NCI-H2196 (cell line): Measurements from ENCODE around the gene BIN1.

Source experiments
- DNase-seq: peaks from one replicate; lab custom pipeline; 2025; ENCODE audit not compliant: unreplicated experiment; lab: John Stamatoyannopoulos, UW

The BIN1 gene

GRCh38 chr2:127076924-127077323 is 30.0 kb downstream of the BIN1 start:
- no peak for DNase-seq

- no peak for DNase-seq
Measured at GRCh38 chr2:127076290-127076689, 30.7 kb downstream of the BIN1 start.

GRCh38 chr2:127075821-127076220 is 31.1 kb downstream of the BIN1 start:
- no peak for DNase-seq

- no peak for DNase-seq
Measured at GRCh38 chr2:127074936-127075335, 32.0 kb downstream of the BIN1 start.

GRCh38 chr2:127074358-127074757 is 32.6 kb downstream of the BIN1 start:
- no peak for DNase-seq

- no peak for DNase-seq
Measured at GRCh38 chr2:127072970-127073369, 34.0 kb downstream of the BIN1 start.

- no peak for DNase-seq
Measured at GRCh38 chr2:127072396-127072795, 34.6 kb downstream of the BIN1 start.

GRCh38 chr2:127071901-127072328 is 35.0 kb downstream of the BIN1 start:
- no peak for DNase-seq

GRCh38 chr2:127070221-127070620 is 36.7 kb downstream of the BIN1 start:
- no peak for DNase-seq

- no peak for DNase-seq
Measured at GRCh38 chr2:127069536-127069935, 37.4 kb downstream of the BIN1 start.

- no peak for DNase-seq
Measured at GRCh38 chr2:127069003-127069402, 38.0 kb downstream of the BIN1 start.

- no peak for DNase-seq
Measured at GRCh38 chr2:127068351-127068741, 38.6 kb downstream of the BIN1 start.

- DNase-seq: peak; percentile 59
Measured at GRCh38 chr2:127067620-127068350, 39.2 kb downstream of the BIN1 start.

- no peak for DNase-seq
Measured at GRCh38 chr2:127066942-127067341, 40.0 kb downstream of the BIN1 start.

- no peak for DNase-seq
Measured at GRCh38 chr2:127065940-127066318, 41.0 kb downstream of the BIN1 start.

GRCh38 chr2:127065299-127065939 is 41.5 kb downstream of the BIN1 start:
- DNase-seq: no peak

GRCh38 chr2:127064642-127065250 is 42.2 kb downstream of the BIN1 start:
- DNase-seq: no peak

GRCh38 chr2:127063701-127064590 is 43.0 kb downstream of the BIN1 start:
- no peak for DNase-seq

- no peak for DNase-seq
Measured at GRCh38 chr2:127061375-127062273, 45.3 kb downstream of the BIN1 start.

GRCh38 chr2:127060264-127060945 is 46.5 kb downstream of the BIN1 start:
- no peak for DNase-seq
